A549 (cell line): ENCODE data around the gene IRF4. TPM values are rescaled to one million over a fixed set of nuclear protein-coding genes. Genes with fewer than 3 reads are reported as not detected.

ENCODE experiments used
- ATAC-seq, 2 experiments: fragments of 200-7000 bp in 1 of 2; fragments of >200 bp in 1 of 2; cut with Nextera tagmentation in 1 of 2; cut with Tn5 transposase in 1 of 2; 3 replicates each; pipeline versions ENCODE4 v1.8.0 to v1.9.1; 2018 to 2020; ENCODE audit warnings: mild to moderate bottlenecking in 1 of 2, moderate library complexity in 1 of 2
- CTCF ChIA-PET: fragments of 300-600 bp; sonication (Branson Sonifier 250); formaldehyde crosslinking; extraction: SDS; loops from one replicate; lab custom pipeline; 2021; ENCODE audit warnings: antibody characterized with exemption, inconsistent platforms; lab: Yijun Ruan, JAX
- POLR2A ChIA-PET: fragments of 350-600 bp; formaldehyde crosslinking; extraction: SDS; loops from one replicate; lab custom pipeline; 2021; ENCODE audit warnings: antibody characterized with exemption, inconsistent platforms; lab: Yijun Ruan, JAX
- DNase-seq, 2 experiments: peaks; one replicate each; pipeline versions ENCODE4 v3.0.0 to v3.0.0-alpha.2; 2011 to 2016; ENCODE audit warnings: low read depth in 1 of 2, low spot score in 1 of 2
- FAIRE-seq: peaks from 2 replicates; lab custom pipeline; 2011; peaks lifted over from hg19 to GRCh38; lab: Jason Lieb, UNC
- H3K27ac ChIP-seq, 2 experiments: fragments of >200 bp; sonication (Bioruptor Twin); formaldehyde crosslinking; 3 replicates each; pipeline ENCODE4 v1.5.1; 2016 to 2017
- H3K4me1 ChIP-seq: fragments of >200 bp; sonication (Bioruptor Twin); formaldehyde crosslinking; 3 replicates; pipeline ENCODE4 v1.6.1; 2016
- H3K4me2 ChIP-seq: fragments of >200 bp; sonication (Bioruptor Twin); formaldehyde crosslinking; 3 replicates; pipeline ENCODE4 v1.6.1; 2016
- H3K4me3 ChIP-seq: fragments of >200 bp; sonication (Bioruptor Twin); formaldehyde crosslinking; 3 replicates; pipeline ENCODE4 v1.5.1; 2016
- H3K9me3 ChIP-seq: fragments of >200 bp; sonication (Bioruptor Twin); formaldehyde crosslinking; 3 replicates; pipeline ENCODE4 v1.6.1; 2016
- CBX8 ChIP-seq: fragments of 200-600 bp; sonication (generic); IDR thresholded peaks from 2 replicates; pipeline ENCODE4 v1.6.1; 2016
- CEBPB ChIP-seq, 2 experiments: fragments of >200 bp in 1 of 2; sonication (Bioruptor Twin) in 1 of 2; formaldehyde crosslinking in 1 of 2; IDR thresholded peaks; 2 replicates each; pipeline ENCODE4 v1.6.1; 2012 to 2016
- CHD4 ChIP-seq: fragments of 200-600 bp; sonication (generic); IDR thresholded peaks from 2 replicates; pipeline ENCODE4 v1.6.1; 2016; ENCODE audit warnings: antibody characterized with exemption, mild to moderate bottlenecking, borderline replicate concordance
- EHMT2 ChIP-seq: fragments of 200-600 bp; sonication (generic); IDR thresholded peaks from 2 replicates; pipeline ENCODE4 v1.6.1; 2016; ENCODE audit warnings: antibody characterized with exemption, low read depth, mild to moderate bottlenecking, moderate library complexity
- GATA3 ChIP-seq: IDR thresholded peaks from 2 replicates; pipeline ENCODE4 v1.6.1; 2012; ENCODE audit warnings: borderline replicate concordance
- HDAC2 ChIP-seq: fragments of 200-600 bp; sonication (generic); IDR thresholded peaks from 2 replicates; pipeline ENCODE4 v1.6.1; 2016
- JUN ChIP-seq, 2 experiments: fragments of >200 bp; sonication (Bioruptor Twin); formaldehyde crosslinking; IDR thresholded peaks; 2 replicates in 1 of 2; 3 replicates in 1 of 2; pipeline ENCODE4 v1.6.1; 2016 to 2017
- JUNB ChIP-seq: fragments of >200 bp; sonication (Bioruptor Twin); formaldehyde crosslinking; IDR thresholded peaks from 2 replicates; pipeline ENCODE4 v1.6.1; 2016
- MAZ ChIP-seq: fragments of 150-350 bp; IDR thresholded peaks from 2 replicates; pipeline ENCODE4 v1.6.1; 2014; ENCODE audit warnings: antibody characterized with exemption, low read depth, low read length, borderline replicate concordance
- NPAS2 ChIP-seq: fragments of 250-450 bp; sonication (Bioruptor Pico); IDR thresholded peaks from 2 replicates; pipeline ENCODE4 v1.8.0; 2022; ENCODE audit warnings: mild to moderate bottlenecking, moderate library complexity, borderline replicate concordance
- POLR2AphosphoS2 ChIP-seq: conservative IDR thresholded peaks from 2 replicates; pipeline ENCODE4 v1.6.1; 2012; ENCODE audit warnings: low read length, improper control_type of control experiment, inconsistent platforms
- RAD21 ChIP-seq, 2 experiments: fragments of >200 bp in 1 of 2; sonication (Bioruptor Twin) in 1 of 2; formaldehyde crosslinking in 1 of 2; IDR thresholded peaks in 1 of 2; conservative IDR thresholded peaks in 1 of 2; 2 replicates in 1 of 2; 3 replicates in 1 of 2; pipeline ENCODE4 v1.6.1; 2012 to 2018; ENCODE audit warnings: inconsistent platforms in 1 of 2
- REST ChIP-seq: fragments of 200-600 bp; sonication (generic); IDR thresholded peaks from 2 replicates; pipeline ENCODE4 v1.6.1; 2016; ENCODE audit warnings: antibody characterized with exemption, mild to moderate bottlenecking, moderate library complexity
- SREBF2 ChIP-seq: fragments of 450-650 bp; IDR thresholded peaks from 2 replicates; pipeline ENCODE4 v1.6.1; 2014; ENCODE audit warnings: mild to moderate bottlenecking, moderate library complexity
- TFCP2L1 ChIP-seq: fragments of 250-450 bp; sonication (Bioruptor Pico); IDR thresholded peaks from 2 replicates; pipeline ENCODE4 v1.5.0; 2021; ENCODE audit warnings: mild to moderate bottlenecking
- ZC3H11A ChIP-seq: fragments of 450-650 bp; IDR thresholded peaks from 2 replicates; pipeline ENCODE4 v1.6.1; 2014; ENCODE audit warnings: antibody characterized with exemption, mild to moderate bottlenecking
- WGBS: methylation state at CpG from one replicate; pipeline ENCODE4 v1.1.6; 2017; ENCODE audit errors: missing lambda C conversion rate; 5-methylcytosine and 5-hydroxymethylcytosine counted together
- polyA plus RNA-seq, 4 experiments: library from polyadenylated mRNA; depleted of rRNA in 3 of 4; stranded (reverse); fragments of >200 nt; fragmentation: RNase III in 1 of 4; extraction: RNeasy Plus Mini Kit Qiagen cat#74134 plus additional on column Dnase treatment in 1 of 4; gene quantifications; 2 replicates in 3 of 4; 3 replicates in 1 of 4; pipeline ENCODE4 v1.2.3, GENCODE V29; 2011 to 2017

IRF4 gene
- polyA plus RNA-seq, 2 of the 4 experiments (the other 2 are of a cell fraction), result 0.03 TPM

GRCh38 chr6:398065-398464 lies 6.5 kb downstream of the IRF4 start:
- no peak for FAIRE-seq
- Histone ChIP-seq H3K4me3 (no peak overlapping the region), H3K27ac (no peak overlapping the region), H3K4me2 (no peak overlapping the region), H3K9me3 (no peaks in the 10 kb centered on the region), H3K4me1 (no peaks in the 10 kb centered on the region)
- no peak for DNase-seq
- ChIA-PET POLR2A (no interaction called here), CTCF (interaction anchor here (1.0 kb wide), 1 partner anchor 10 kb away, joined by 3 read pairs; no protein-coding TSS in a partner anchor)
- ATAC-seq, result no peak
- no peak for TF ChIP-seq CBX8
- TF ChIP-seq MAZ, result no peak
- TF ChIP-seq REST, result no peak
- no peak for TF ChIP-seq NPAS2 (CRISPR knock-in tag)
- no peak for TF ChIP-seq EHMT2
- WGBS, result 78% methylated on average over 2 of the region's 2 CpGs

- Histone ChIP-seq H3K9me3 (no peaks in the 10 kb centered on the region), H3K4me3 (no peak overlapping the region), H3K4me2 (no peak overlapping the region)
- ATAC-seq, result no peak
- WGBS, result 66% methylated on average over 11 of the region's 13 CpGs
- no peak for TF ChIP-seq GATA3
- no peak for TF ChIP-seq CHD4
- TF ChIP-seq NPAS2 (CRISPR knock-in tag), result no peak
- TF ChIP-seq JUNB, result no peak
- no peak for TF ChIP-seq JUN (IDR thresholded peaks at IDR 0.05)
- no peak for TF ChIP-seq HDAC2
- TF ChIP-seq CEBPB (IDR thresholded peaks at IDR 0.05), result no peak
- no peak for TF ChIP-seq ZC3H11A
- no peak for TF ChIP-seq TFCP2L1
- TF ChIP-seq POLR2AphosphoS2, result no peak
- TF ChIP-seq SREBF2, result no peak
- TF ChIP-seq REST, result no peak
- TF ChIP-seq RAD21 (conservative IDR thresholded peaks at IDR 0.05 in 1 of 2, IDR thresholded peaks at IDR 0.05 in 1 of 2), result no peak
- TF ChIP-seq, all 56 proteins: peak for 0
- DNase-seq (no peak), FAIRE-seq (no peak)
- CTCF ChIA-PET, result interaction anchor here (0.6 kb wide), 1 partner anchor 11 kb away, joined by 3 read pairs; no protein-coding TSS in a partner anchor
- POLR2A ChIA-PET, result no interaction called here
- no peaks in the 10 kb centered on the region for H3K4me1 ChIP-seq
- no peak overlapping the region for H3K27ac ChIP-seq
Observed at GRCh38 chr6:398558-399078, 7.1 kb downstream of the IRF4 start.
